DOHH2 (cell line): Measurements from ENCODE around the gene SOX5.

Experiments
- CTCF ChIP-seq: fragments of 200-600 bp; sonication (generic); IDR thresholded peaks from one replicate; pipeline ENCODE4 v1.5.1; 2014; ENCODE audit warnings: antibody characterized with exemption, mild to moderate bottlenecking, low read depth, low read length; ENCODE audit not compliant: poor library complexity, severe bottlenecking
- EZH2phosphoT487 ChIP-seq: fragments of 200-600 bp; sonication (generic); IDR thresholded peaks from 2 replicates; pipeline ENCODE4 v1.6.1; 2017; ENCODE audit warnings: borderline replicate concordance, mild to moderate bottlenecking, antibody characterized with exemption, low read length, moderate library complexity, mixed read lengths

- no peak for TF ChIP-seq EZH2phosphoT487
- TF ChIP-seq CTCF = no peak
Observed at GRCh38 chr12:23631786-23632377, 317.6 kb downstream of the SOX5 start.
